Liver (tissue), 3 donors: Measurements from ENCODE around the gene OR10H2.

ENCODE experiments used
- ATF3 ChIP-seq: IDR thresholded peaks from 2 replicates; pipeline ENCODE4 v1.6.1; 2016; ENCODE audit warnings: antibody characterized with exemption
- EGR1 ChIP-seq, 2 donors: IDR thresholded peaks; 2 replicates each; pipeline ENCODE4 v1.6.1; 2016 to 2018; ENCODE audit warnings: antibody characterized with exemption in 2 of 2, low read depth in 2 of 2
- FOXA1 ChIP-seq: IDR thresholded peaks from 2 replicates; pipeline ENCODE4 v1.6.1; 2016; ENCODE audit warnings: antibody characterized with exemption
- GABPA ChIP-seq, 2 donors: IDR thresholded peaks in 1 of 2; conservative IDR thresholded peaks in 1 of 2; 2 replicates each; pipeline ENCODE4 v1.6.1; 2016; ENCODE audit warnings: antibody characterized with exemption in 2 of 2, mild to moderate bottlenecking in 1 of 2, moderate library complexity in 1 of 2
- HNF4A ChIP-seq, 2 donors: conservative IDR thresholded peaks; 2 replicates each; pipeline ENCODE4 v1.6.1; 2016; ENCODE audit warnings: antibody characterized with exemption in 2 of 2, mild to moderate bottlenecking in 2 of 2
- HNF4G ChIP-seq: IDR thresholded peaks from 2 replicates; pipeline ENCODE4 v1.6.1; 2016; ENCODE audit warnings: antibody characterized with exemption
- JUND ChIP-seq, 2 donors: IDR thresholded peaks; 2 replicates each; pipeline ENCODE4 v1.6.1; 2016; ENCODE audit warnings: antibody characterized with exemption in 2 of 2
- RAD21 ChIP-seq, 2 donors: IDR thresholded peaks; 2 replicates each; pipeline ENCODE4 v1.6.1; 2016; ENCODE audit warnings: antibody characterized with exemption in 2 of 2, mild to moderate bottlenecking in 2 of 2
- SP1 ChIP-seq: IDR thresholded peaks from 2 replicates; pipeline ENCODE4 v1.6.1; 2018; ENCODE audit warnings: antibody characterized with exemption, mild to moderate bottlenecking
- YY1 ChIP-seq: IDR thresholded peaks from 2 replicates; pipeline ENCODE4 v1.6.1; 2016; ENCODE audit warnings: antibody characterized with exemption, mild to moderate bottlenecking
- TF ChIP-seq, protein P1 (sequence below): fragments of 150-350 bp; IDR thresholded peaks from 2 replicates; pipeline ENCODE4 v1.5.1; 2017; ENCODE audit warnings: improper control_type of control experiment, low read depth, low read length; ENCODE audit not compliant: missing input control
- TF ChIP-seq, protein P2 (sequence below): IDR thresholded peaks from 2 replicates; pipeline ENCODE4 v1.6.1; 2016; ENCODE audit warnings: antibody characterized with exemption
- TF ChIP-seq, protein P3 (sequence below): IDR thresholded peaks from 2 replicates; pipeline ENCODE4 v1.6.1; 2016; ENCODE audit warnings: antibody characterized with exemption
- TF ChIP-seq, protein P4 (sequence below): IDR thresholded peaks from 2 replicates; pipeline ENCODE4 v1.6.1; 2016; ENCODE audit warnings: antibody characterized with exemption, mild to moderate bottlenecking
- donor health status: healthy.
- donor health status: healthy.

DNA sequence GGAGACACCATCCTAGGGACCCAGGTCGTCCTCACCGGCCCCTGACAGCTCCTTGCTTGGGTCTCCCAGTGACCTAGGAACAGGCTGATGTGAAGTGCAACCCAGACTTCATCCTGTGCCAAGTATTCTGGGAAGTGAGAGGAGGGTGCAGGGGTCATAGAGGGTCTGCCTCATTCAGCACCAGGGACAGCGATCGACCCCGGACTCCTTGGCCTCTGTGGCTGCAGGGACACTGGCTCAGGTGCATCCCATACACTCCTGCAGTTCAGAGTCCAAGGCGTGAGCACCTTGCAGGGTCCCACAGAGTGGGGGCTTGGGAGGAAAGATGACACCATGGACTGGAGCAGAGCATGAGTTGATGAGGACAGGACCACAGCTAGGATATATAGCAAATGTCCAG is 10.0 kb upstream of the OR10H2 start:
- TF ChIP-seq, protein P1, sequence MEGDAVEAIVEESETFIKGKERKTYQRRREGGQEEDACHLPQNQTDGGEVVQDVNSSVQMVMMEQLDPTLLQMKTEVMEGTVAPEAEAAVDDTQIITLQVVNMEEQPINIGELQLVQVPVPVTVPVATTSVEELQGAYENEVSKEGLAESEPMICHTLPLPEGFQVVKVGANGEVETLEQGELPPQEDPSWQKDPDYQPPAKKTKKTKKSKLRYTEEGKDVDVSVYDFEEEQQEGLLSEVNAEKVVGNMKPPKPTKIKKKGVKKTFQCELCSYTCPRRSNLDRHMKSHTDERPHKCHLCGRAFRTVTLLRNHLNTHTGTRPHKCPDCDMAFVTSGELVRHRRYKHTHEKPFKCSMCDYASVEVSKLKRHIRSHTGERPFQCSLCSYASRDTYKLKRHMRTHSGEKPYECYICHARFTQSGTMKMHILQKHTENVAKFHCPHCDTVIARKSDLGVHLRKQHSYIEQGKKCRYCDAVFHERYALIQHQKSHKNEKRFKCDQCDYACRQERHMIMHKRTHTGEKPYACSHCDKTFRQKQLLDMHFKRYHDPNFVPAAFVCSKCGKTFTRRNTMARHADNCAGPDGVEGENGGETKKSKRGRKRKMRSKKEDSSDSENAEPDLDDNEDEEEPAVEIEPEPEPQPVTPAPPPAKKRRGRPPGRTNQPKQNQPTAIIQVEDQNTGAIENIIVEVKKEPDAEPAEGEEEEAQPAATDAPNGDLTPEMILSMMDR, result no peak
- TF ChIP-seq, protein P2, sequence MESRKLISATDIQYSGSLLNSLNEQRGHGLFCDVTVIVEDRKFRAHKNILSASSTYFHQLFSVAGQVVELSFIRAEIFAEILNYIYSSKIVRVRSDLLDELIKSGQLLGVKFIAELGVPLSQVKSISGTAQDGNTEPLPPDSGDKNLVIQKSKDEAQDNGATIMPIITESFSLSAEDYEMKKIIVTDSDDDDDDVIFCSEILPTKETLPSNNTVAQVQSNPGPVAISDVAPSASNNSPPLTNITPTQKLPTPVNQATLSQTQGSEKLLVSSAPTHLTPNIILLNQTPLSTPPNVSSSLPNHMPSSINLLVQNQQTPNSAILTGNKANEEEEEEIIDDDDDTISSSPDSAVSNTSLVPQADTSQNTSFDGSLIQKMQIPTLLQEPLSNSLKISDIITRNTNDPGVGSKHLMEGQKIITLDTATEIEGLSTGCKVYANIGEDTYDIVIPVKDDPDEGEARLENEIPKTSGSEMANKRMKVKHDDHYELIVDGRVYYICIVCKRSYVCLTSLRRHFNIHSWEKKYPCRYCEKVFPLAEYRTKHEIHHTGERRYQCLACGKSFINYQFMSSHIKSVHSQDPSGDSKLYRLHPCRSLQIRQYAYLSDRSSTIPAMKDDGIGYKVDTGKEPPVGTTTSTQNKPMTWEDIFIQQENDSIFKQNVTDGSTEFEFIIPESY, result no peak
- TF ChIP-seq JUND (IDR thresholded peaks at IDR 0.05) (no peak), HNF4G (no peak), GABPA (IDR thresholded peaks at IDR 0.05 in 1 of 2, conservative IDR thresholded peaks at IDR 0.05 in 1 of 2) (no peak), FOXA1 (no peak), RAD21 (IDR thresholded peaks at IDR 0.05) (no peak), SP1 (no peak), ATF3 (no peak), YY1 (no peak), HNF4A (conservative IDR thresholded peaks at IDR 0.05) (no peak), EGR1 (IDR thresholded peaks at IDR 0.05; ENCODE audit: low read depth in 2 of 2) (no peak)
- TF ChIP-seq, protein P3, sequence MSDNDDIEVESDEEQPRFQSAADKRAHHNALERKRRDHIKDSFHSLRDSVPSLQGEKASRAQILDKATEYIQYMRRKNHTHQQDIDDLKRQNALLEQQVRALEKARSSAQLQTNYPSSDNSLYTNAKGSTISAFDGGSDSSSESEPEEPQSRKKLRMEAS, result no peak
- TF ChIP-seq, protein P4, sequence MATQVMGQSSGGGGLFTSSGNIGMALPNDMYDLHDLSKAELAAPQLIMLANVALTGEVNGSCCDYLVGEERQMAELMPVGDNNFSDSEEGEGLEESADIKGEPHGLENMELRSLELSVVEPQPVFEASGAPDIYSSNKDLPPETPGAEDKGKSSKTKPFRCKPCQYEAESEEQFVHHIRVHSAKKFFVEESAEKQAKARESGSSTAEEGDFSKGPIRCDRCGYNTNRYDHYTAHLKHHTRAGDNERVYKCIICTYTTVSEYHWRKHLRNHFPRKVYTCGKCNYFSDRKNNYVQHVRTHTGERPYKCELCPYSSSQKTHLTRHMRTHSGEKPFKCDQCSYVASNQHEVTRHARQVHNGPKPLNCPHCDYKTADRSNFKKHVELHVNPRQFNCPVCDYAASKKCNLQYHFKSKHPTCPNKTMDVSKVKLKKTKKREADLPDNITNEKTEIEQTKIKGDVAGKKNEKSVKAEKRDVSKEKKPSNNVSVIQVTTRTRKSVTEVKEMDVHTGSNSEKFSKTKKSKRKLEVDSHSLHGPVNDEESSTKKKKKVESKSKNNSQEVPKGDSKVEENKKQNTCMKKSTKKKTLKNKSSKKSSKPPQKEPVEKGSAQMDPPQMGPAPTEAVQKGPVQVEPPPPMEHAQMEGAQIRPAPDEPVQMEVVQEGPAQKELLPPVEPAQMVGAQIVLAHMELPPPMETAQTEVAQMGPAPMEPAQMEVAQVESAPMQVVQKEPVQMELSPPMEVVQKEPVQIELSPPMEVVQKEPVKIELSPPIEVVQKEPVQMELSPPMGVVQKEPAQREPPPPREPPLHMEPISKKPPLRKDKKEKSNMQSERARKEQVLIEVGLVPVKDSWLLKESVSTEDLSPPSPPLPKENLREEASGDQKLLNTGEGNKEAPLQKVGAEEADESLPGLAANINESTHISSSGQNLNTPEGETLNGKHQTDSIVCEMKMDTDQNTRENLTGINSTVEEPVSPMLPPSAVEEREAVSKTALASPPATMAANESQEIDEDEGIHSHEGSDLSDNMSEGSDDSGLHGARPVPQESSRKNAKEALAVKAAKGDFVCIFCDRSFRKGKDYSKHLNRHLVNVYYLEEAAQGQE, result peak; percentile 83
